Gastroesophageal sphincter (tissue), 3 donors: ENCODE data around the gene APLNR.

Experiments
- CTCF ChIP-seq, 4 experiments: fragments of 200-600 bp in 2 of 4; fragments of 450-650 bp in 2 of 4; sonication (generic) in 1 of 4; IDR thresholded peaks; one replicate each; pipeline ENCODE4 v1.5.1; 2017 to 2019; ENCODE audit warnings: antibody characterized with exemption in 4 of 4, mild to moderate bottlenecking in 2 of 4, moderate library complexity in 2 of 4
- POLR2A ChIP-seq, 2 donors: fragments of 450-650 bp; IDR thresholded peaks; one replicate each; pipeline ENCODE4 v1.6.1; 2017; ENCODE audit warnings: antibody characterized with exemption in 2 of 2, mild to moderate bottlenecking in 2 of 2, moderate library complexity in 1 of 2

GRCh38 chr11:57235761-57236703 is 1.0 kb downstream of the APLNR start:
- TF ChIP-seq CTCF (IDR thresholded peaks at IDR 0.05): no peak
- TF ChIP-seq POLR2A (IDR thresholded peaks at IDR 0.05): no peak
